Smooth muscle cell (in vitro differentiated cells): Measurements from ENCODE around the gene CCNF. TPM values are rescaled to one million over a fixed set of nuclear protein-coding genes. Genes with fewer than 3 reads are reported as not detected.

Experiments used
- DNase-seq: peaks from one replicate; lab custom pipeline; 2025; ENCODE audit not compliant: unreplicated experiment; lab: John Stamatoyannopoulos, UW
- H2AFZ ChIP-seq: fragments of 200-600 bp; sonication (generic); 2 replicates; pipeline ENCODE4 v1.6.0; 2016; ENCODE audit warnings: antibody characterized with exemption, low read depth, mild to moderate bottlenecking
- H3F3A ChIP-seq: fragments of 200-600 bp; sonication (generic); 2 replicates; pipeline ENCODE4 v1.6.0; 2017; ENCODE audit warnings: antibody characterized with exemption, low read depth
- H3K27ac ChIP-seq: fragments of 200-600 bp; sonication (generic); 2 replicates; pipeline ENCODE4 v1.5.1; 2016; ENCODE audit warnings: low read depth, mild to moderate bottlenecking
- H3K27me3 ChIP-seq: fragments of 200-600 bp; sonication (generic); 2 replicates; pipeline ENCODE4 v1.6.1; 2016; ENCODE audit warnings: low read depth, mild to moderate bottlenecking
- H3K36me3 ChIP-seq: fragments of 200-600 bp; sonication (generic); 2 replicates; pipeline ENCODE4 v1.5.1; 2016; ENCODE audit warnings: low read depth
- H3K4me1 ChIP-seq: fragments of 200-600 bp; sonication (generic); 2 replicates; pipeline ENCODE4 v1.5.1; 2016; ENCODE audit warnings: low read depth
- H3K4me2 ChIP-seq: fragments of 200-600 bp; sonication (generic); 2 replicates; pipeline ENCODE4 v1.6.0; 2016; ENCODE audit warnings: mild to moderate bottlenecking
- H3K4me3 ChIP-seq: fragments of 200-600 bp; sonication (generic); 2 replicates; pipeline ENCODE4 v1.5.1; 2016; ENCODE audit warnings: mild to moderate bottlenecking
- H3K79me2 ChIP-seq: fragments of 200-600 bp; sonication (generic); 2 replicates; pipeline ENCODE4 v1.6.0; 2016; ENCODE audit warnings: low read depth, mild to moderate bottlenecking
- H3K9ac ChIP-seq: fragments of 200-600 bp; sonication (generic); 2 replicates; pipeline ENCODE4 v1.6.0; 2016; ENCODE audit warnings: low read depth
- H3K9me3 ChIP-seq: fragments of 200-600 bp; sonication (generic); replicated peaks from 2 replicates; pipeline ENCODE4 v1.5.1; 2016; ENCODE audit warnings: low read depth
- H4K20me1 ChIP-seq: fragments of 200-600 bp; sonication (generic); 2 replicates; pipeline ENCODE4 v1.6.0; 2016; ENCODE audit warnings: low read depth
- WGBS: methylation state at CpG from one replicate; pipeline ENCODE4 v1.1.7; 2016; ENCODE audit warnings: low lambda C conversion rate; 5-methylcytosine and 5-hydroxymethylcytosine counted together
- polyA plus RNA-seq: library from polyadenylated mRNA; unstranded; fragments of >200 nt; fragmentation: Nextera tagmentation; extraction: Ambion mirVana; gene quantifications from 2 replicates; pipeline ENCODE4 v1.2.1, GENCODE V29; 2016
- total RNA-seq: library from RNA; depleted of rRNA; stranded (reverse); fragments of >200 nt; gene quantifications from 2 replicates; pipeline ENCODE4 v1.2.3, GENCODE V29; 2014
- TF ChIP-seq, protein P1 (sequence below): fragments of 200-600 bp; sonication (generic); IDR thresholded peaks from 2 replicates; pipeline ENCODE4 v1.5.1; 2017; ENCODE audit warnings: borderline replicate concordance, mild to moderate bottlenecking, antibody characterized with exemption; ENCODE audit not compliant: insufficient read depth, poor library complexity, severe bottlenecking

Gene CCNF
- total and polyA plus RNA-seq, 2 experiments from 2014 or later: 3.6 to 12.8 TPM

DNA sequence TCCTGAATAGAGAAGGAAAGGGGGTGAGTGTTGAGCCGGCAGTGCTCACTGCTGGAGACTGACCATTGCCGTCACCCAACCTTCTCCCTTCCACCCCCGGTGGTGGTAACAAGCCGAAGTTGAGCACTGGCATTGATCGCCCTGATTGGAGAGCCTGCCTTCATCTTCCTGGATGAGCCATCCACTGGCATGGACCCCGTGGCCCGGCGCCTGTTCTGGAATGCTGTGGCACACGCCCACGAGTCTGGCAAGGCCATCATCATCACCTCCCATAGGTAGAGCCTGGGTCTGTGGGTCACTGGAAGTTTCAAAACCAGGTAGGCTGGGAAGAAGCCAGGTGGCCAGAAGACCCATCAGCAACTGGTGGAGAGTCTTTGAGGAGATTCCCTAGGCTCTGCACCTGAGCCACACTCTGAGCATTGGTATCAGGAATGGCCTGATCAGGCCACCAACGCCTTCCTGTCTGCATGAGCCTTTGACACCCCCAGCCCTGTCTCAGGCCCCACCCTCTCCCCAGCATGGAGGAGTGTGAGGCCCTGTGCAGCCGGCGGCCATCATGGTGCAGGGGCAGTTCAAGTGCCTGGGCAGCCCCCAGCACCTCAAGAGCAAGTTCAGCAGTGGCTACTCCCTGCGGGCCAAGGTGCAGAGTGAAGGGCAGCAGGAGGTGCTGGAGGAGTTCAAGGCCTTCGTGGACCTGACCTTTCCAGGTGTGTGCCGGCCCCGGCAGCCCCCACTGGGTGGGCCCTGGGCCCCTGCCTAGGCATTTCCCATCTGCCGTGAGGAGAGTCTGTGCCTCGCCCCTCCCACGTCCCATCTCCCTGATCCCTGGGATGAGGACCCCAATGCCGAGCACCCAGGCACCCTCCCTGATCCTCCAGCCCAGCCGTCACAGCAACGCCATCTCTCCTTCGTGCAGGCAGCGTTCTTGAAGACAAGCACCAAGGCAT is 4.9 kb upstream of the CCNF start:
- Histone ChIP-seq H3K27me3 (no peaks in the 10 kb centered on the region), H2AFZ (no peak overlapping the region), H4K20me1 (no peaks in the 10 kb centered on the region), H3K4me3 (no peak overlapping the region), H3K79me2 (no peaks in the 10 kb centered on the region), H3K27ac (no peak overlapping the region), H3K36me3 (no peaks in the 10 kb centered on the region), H3K4me1 (peaks cover 6% of the 10 kb centered on the region), H3K9ac (no peak overlapping the region), H3K9me3 (no peaks in the 10 kb centered on the region), H3K4me2 (no peak overlapping the region), H3F3A (no peaks in the 10 kb centered on the region)
- 98% methylated on average over 24 of the region's 25 CpGs for WGBS
- TF ChIP-seq, protein P1, sequence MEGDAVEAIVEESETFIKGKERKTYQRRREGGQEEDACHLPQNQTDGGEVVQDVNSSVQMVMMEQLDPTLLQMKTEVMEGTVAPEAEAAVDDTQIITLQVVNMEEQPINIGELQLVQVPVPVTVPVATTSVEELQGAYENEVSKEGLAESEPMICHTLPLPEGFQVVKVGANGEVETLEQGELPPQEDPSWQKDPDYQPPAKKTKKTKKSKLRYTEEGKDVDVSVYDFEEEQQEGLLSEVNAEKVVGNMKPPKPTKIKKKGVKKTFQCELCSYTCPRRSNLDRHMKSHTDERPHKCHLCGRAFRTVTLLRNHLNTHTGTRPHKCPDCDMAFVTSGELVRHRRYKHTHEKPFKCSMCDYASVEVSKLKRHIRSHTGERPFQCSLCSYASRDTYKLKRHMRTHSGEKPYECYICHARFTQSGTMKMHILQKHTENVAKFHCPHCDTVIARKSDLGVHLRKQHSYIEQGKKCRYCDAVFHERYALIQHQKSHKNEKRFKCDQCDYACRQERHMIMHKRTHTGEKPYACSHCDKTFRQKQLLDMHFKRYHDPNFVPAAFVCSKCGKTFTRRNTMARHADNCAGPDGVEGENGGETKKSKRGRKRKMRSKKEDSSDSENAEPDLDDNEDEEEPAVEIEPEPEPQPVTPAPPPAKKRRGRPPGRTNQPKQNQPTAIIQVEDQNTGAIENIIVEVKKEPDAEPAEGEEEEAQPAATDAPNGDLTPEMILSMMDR: no peak
- no peak for DNase-seq

DNA sequence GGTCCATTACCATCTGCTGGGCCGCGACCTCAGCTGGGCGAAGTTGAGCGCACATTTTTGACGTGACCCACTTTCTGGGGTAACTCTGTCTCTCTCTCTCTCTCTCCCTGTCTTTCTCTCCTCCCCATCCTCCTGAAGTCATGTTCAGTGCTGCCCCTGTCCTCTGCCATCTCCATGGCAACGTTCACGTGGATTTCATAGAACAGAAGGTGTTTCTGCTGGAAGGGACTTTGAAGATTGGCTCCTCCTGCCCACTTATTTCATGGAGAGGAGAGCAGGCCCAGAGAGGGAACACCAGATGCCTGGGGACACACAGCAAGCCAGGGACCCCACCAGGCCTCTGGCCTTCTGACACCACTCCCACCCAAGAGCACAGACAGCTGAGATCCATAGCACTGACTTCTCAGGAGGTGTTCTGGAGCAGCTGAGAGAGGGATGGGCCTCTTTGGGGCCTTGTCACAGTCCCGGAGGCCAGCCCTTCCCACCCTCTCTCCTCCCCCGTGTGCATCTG is 4.2 kb upstream of the CCNF start:
- Histone ChIP-seq H3F3A (no peaks in the 10 kb centered on the region), H3K9ac (no peak overlapping the region), H3K27ac (no peak overlapping the region), H3K27me3 (no peaks in the 10 kb centered on the region), H4K20me1 (no peaks in the 10 kb centered on the region), H3K4me1 (peaks cover 8% of the 10 kb centered on the region), H3K4me2 (no peak overlapping the region), H3K79me2 (peaks cover 6% of the 10 kb centered on the region), H3K9me3 (no peaks in the 10 kb centered on the region), H3K4me3 (no peak overlapping the region), H2AFZ (no peak overlapping the region), H3K36me3 (no peaks in the 10 kb centered on the region)
- DNase-seq: no peak
- TF ChIP-seq, protein P1: no peak
- WGBS: 90% methylated on average over 9 of the region's 9 CpGs

DNA sequence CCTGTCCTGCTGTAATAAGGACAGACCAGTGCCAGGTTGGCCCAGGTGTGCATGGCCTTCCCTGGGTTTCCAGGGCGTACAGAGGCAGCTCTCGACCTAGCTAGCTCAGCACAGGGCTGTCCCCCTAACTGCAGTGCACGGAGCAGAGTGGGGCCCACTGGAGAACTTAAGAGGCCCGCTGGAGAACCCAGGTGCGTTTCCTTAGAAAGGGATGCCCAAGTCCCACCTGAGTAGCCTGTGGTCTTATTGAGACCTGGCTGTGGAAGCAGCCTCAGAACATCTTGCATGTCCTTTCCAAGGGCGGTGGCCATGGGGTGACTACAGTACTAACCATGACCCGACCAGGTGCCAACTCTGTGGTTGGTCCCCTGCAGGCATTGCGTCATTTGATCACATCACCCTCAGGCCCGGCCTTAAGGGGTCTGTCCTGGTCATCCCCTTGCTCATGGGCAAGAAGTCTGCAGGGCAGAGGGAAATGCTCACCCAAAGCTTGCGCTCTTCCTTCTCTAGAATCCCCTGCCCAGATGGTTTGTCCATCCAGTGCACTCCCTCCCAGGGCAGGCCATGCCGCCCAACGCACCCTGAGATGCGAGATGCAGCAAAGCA is 3.3 kb upstream of the CCNF start:
- Histone ChIP-seq H3K79me2 (peaks cover 15% of the 10 kb centered on the region), H3K4me1 (peaks cover 17% of the 10 kb centered on the region), H3K9ac (no peak overlapping the region), H3K4me2 (no peak overlapping the region), H3K27me3 (no peaks in the 10 kb centered on the region), H3K4me3 (no peak overlapping the region), H3K36me3 (no peaks in the 10 kb centered on the region), H3F3A (no peaks in the 10 kb centered on the region), H3K27ac (no peak overlapping the region), H2AFZ (no peak overlapping the region), H4K20me1 (no peaks in the 10 kb centered on the region), H3K9me3 (no peaks in the 10 kb centered on the region)
- no peak for DNase-seq
- 97% methylated on average over 13 of the region's 13 CpGs for WGBS
- TF ChIP-seq, protein P1: no peak
